Measurements from ENCODE around the gene SLC35E4. TPM values are rescaled to one million over a fixed set of nuclear protein-coding genes. Genes with fewer than 3 reads are reported as not detected.
A peak's percentile ranks its signal among the peaks of the same experiment; 100 is the strongest.

SLC35E4 gene
- total RNA-seq, 1 donor from 2014 or later: 3.1 TPM

DNA sequence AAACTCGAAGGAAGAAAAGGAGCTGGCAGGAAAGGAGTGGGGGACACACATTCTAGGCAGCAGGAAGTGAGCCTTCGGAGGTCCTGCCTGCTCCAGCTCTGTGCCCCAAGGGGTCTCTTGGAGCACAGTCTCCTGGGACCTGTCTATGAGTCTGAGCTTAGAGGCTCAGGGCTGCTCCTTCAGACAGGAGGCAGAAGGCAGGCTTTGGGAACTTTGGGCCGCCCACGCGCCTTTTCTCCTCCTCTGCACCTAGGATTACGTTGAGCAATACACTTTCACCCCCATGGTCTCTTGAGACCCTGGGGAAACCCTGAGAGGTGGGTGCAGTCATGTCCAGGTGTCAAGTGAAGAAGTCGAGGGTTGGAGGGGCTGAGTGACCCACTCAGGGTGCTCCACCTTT, 27.6 kb upstream of the SLC35E4 start:
- Histone ChIP-seq H3K27me3 (ENCODE audit: low read depth) (no peaks in the 10 kb centered on the region), H3K9me3 (no peaks in the 10 kb centered on the region), H3K36me3 (peaks cover 22% of the 10 kb centered on the region), H3K4me1 (peaks cover 43% of the 10 kb centered on the region), H3K4me3 (peak overlapping the region; percentile 79), H3K27ac (peak overlapping the region; percentile 86)
- intact Hi-C loops (cut with DNase I): no loop called here
- DNase-seq (no peak), ATAC-seq (no peak)
- no peak for TF ChIP-seq CTCF (IDR thresholded peaks at IDR 0.05)

DNA sequence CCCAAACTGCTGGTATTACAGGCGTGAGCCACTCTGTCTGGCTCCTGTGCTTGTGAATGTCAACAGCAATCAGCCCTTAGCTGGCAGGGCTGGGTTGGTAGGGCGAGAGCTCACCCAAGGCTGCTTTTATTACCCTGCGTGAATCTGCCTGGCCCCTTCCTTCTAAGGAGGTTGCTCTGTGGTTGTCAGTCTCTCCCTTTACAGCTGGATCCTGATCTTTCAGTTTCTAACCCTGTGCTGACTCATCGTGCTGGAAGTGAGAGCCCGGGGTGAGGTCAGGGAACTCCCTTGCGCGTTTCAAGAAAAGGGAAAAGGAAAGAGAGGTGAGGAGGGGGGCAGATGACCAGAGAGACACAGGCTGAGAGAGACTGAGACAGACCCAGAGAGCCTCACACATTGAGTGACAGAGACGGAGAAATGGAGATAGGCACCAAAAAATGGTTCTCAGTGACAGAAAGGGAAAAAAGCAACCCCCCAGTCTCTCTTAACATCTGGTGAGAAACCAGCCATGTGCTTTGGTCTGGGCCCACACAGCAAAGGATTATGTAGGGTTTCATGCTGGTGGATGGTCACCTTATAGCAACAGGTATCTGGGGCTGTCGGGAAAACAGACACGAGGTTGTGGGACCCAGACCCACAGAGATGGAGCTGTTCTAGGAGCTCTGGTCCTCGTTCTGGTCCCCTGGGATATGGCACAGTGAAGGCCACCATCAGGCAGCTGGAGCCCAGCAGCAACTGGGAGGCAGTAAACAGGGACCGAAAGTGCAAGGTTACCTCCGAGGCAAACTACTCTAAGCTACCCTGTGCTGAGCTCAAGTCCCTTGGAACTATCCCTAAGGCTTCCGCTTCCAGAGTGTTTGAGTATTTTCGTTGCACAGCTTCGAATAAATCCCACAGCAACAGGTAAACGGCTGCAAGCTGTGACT, 26.1 kb upstream of the SLC35E4 start:
- H3K4me1 ChIP-seq: peaks cover 43% of the 10 kb centered on the region
- H3K27me3 ChIP-seq (ENCODE audit: low read depth): no peaks in the 10 kb centered on the region
- peak overlapping the region; percentile 17 for H3K4me3 ChIP-seq
- no peak for TF ChIP-seq CTCF (IDR thresholded peaks at IDR 0.05)
- ATAC-seq: peak; percentile 61 to 67
- no peak for DNase-seq
- no peaks in the 10 kb centered on the region for H3K9me3 ChIP-seq
- H3K36me3 ChIP-seq: peaks cover 34% of the 10 kb centered on the region
- peak overlapping the region; percentile 86 for H3K27ac ChIP-seq
- intact Hi-C loops (cut with DNase I): no loop called here

- Histone ChIP-seq H3K27ac (peak overlapping the region; percentile 86), H3K4me3 (no peak overlapping the region), H3K27me3 (ENCODE audit: low read depth) (no peaks in the 10 kb centered on the region), H3K4me1 (peaks cover 38% of the 10 kb centered on the region), H3K9me3 (no peaks in the 10 kb centered on the region), H3K36me3 (peaks cover 34% of the 10 kb centered on the region)
- ATAC-seq: peak; percentile 18 to 34
- intact Hi-C loops (cut with DNase I): no loop called here
- no peak for TF ChIP-seq CTCF (IDR thresholded peaks at IDR 0.05)
- peak; percentile 75 for DNase-seq
Observed at GRCh38 chr22:30610299-30610698, 25.3 kb upstream of the SLC35E4 start.

- peaks cover 34% of the 10 kb centered on the region for H3K36me3 ChIP-seq
- no peak overlapping the region for H3K4me3 ChIP-seq
- DNase-seq: no peak
- no peak for ATAC-seq
- H3K4me1 ChIP-seq: peaks cover 29% of the 10 kb centered on the region
- no peaks in the 10 kb centered on the region for H3K27me3 ChIP-seq (ENCODE audit: low read depth)
- no peak overlapping the region for H3K27ac ChIP-seq
- intact Hi-C loops (cut with DNase I): no loop called here
- TF ChIP-seq CTCF (IDR thresholded peaks at IDR 0.05): no peak
- no peaks in the 10 kb centered on the region for H3K9me3 ChIP-seq
Observed at GRCh38 chr22:30611197-30611596, 24.4 kb upstream of the SLC35E4 start.

- no peak for TF ChIP-seq CTCF (IDR thresholded peaks at IDR 0.05)
- H3K36me3 ChIP-seq: peaks cover 48% of the 10 kb centered on the region
- no peak for ATAC-seq
- H3K4me3 ChIP-seq: no peak overlapping the region
- H3K27ac ChIP-seq: no peak overlapping the region
- intact Hi-C loops (cut with DNase I): no loop called here
- H3K4me1 ChIP-seq: peaks cover 21% of the 10 kb centered on the region
- no peaks in the 10 kb centered on the region for H3K9me3 ChIP-seq
- no peaks in the 10 kb centered on the region for H3K27me3 ChIP-seq (ENCODE audit: low read depth)
- no peak for DNase-seq
Observed at GRCh38 chr22:30612789-30613188, 22.8 kb upstream of the SLC35E4 start.
